ENCODE data around the gene FBRSL1.

The FBRSL1 gene

DNA sequence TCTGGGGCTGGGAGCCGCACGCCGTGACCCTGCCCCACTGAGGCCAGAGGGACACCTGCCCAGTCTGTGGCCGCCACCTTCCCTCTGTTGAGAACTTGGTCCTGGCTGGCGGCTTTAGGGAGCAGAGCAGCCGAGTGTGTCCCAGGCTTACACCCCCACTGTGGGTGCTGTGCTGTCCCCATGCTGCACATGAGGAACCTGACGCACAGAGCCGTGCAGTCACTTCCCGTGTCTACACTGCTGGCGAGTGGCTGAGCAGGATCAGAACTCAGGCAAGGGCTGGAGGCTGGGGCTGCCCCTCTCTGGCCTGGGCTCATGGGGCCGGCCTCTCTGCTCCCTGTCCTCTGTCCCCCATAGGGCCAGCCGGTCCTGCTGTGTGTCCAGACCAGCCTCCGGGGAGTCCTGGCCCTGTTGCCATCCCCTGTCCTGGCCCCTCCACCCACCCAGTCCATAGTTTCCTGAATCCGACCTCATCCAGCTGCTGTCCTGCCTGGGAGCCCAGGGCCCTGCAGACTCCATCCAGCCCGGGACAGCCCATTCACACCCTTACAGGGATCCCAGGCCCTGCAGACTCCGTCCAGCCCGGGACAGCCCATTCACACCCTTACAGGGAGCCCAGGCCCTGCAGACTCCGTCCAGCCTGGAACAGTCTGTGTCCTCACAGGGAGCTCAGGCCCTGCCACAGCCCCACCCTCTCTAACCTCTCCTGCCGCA lies 10.3 kb downstream of the FBRSL1 start:
- DNase-seq: no peak

- no peak for DNase-seq
Observed at GRCh38 chr12:132500856-132501180, 10.9 kb downstream of the FBRSL1 start.

DNA sequence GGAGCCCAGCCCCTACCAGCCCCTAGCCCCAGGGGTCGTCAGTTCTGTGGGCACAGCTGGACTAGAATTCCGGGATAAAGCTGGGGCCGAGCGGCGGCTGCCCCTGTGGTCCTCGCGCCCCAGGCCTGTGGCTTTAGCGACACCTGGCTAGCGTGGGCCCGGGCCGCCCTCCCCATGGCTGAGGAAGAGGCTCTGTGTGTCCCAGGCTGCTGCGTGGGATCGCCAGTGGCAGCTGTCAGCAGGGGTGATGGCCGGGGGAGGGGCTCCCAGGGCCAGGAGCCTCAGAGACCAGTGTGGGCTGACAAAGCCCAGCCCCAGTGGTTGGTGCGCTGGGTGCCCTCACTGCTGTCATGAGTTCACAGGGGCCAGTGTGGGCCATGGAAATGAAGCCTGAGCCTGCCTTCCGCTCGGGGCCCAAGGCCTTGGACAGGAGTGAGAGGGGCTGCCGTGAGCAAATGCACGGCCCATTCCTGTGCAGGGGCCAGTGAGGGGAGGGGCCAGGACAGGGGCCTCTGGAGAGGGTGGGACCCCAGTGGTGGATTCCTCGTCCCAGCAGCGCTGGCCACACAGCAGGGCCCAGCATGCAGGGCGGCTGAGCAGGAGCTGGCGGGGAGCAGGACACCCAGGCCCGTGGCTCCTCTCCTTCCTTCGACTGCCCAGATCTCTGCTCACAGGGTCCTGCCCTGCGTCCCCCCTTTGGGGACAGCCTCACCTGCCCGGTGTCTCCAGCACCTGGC lies 11.4 kb downstream of the FBRSL1 start:
- no peak for DNase-seq

GRCh38 chr12:132502149-132502881 lies 12.4 kb downstream of the FBRSL1 start:
- no peak for DNase-seq

DNA sequence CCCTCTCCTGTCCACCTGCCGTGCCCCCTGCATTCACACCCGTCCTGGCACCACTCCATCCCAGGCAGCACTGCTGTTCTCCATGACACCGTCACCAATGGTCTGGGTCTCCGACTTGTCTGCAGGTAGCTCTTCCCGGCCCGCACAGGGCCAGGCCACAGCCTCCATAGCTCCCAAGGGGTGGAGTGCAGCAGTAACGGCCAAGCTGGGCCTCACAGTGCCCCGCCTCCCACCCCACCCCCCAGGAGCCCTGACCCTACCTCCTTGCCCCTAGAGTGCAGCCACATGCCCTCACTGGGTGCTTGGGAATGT lies 12.9 kb downstream of the FBRSL1 start:
- DNase-seq: no peak

DNA sequence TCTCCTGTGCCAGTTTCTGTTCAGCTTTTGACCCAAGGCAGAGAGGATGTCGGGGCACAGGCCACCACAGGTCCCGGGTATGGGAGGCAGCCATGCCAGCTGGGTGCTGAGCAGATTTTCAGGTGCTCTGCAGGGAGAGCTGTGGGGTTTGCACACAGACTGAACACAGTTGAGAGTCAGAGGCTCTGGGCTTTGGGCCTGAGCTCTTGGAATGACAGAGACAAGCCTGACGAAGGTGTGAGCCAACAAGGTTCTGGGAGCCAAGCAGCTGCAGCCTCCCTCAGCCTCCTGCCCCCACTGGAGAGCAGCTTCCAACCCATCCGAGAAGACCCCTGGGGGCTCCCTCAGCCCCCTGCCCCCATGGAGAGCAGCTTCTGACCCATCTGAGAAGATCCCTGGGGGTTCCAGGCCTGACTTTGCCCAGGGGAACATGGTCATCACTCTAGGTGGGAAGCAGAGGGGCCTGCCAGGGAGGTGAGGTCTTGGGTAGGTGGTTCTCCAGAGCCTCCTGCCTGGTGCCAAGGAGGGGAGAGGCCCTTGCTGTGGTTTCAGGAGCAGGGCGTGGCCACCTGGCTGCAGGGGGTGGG lies 13.8 kb downstream of the FBRSL1 start:
- no peak for DNase-seq

DNA sequence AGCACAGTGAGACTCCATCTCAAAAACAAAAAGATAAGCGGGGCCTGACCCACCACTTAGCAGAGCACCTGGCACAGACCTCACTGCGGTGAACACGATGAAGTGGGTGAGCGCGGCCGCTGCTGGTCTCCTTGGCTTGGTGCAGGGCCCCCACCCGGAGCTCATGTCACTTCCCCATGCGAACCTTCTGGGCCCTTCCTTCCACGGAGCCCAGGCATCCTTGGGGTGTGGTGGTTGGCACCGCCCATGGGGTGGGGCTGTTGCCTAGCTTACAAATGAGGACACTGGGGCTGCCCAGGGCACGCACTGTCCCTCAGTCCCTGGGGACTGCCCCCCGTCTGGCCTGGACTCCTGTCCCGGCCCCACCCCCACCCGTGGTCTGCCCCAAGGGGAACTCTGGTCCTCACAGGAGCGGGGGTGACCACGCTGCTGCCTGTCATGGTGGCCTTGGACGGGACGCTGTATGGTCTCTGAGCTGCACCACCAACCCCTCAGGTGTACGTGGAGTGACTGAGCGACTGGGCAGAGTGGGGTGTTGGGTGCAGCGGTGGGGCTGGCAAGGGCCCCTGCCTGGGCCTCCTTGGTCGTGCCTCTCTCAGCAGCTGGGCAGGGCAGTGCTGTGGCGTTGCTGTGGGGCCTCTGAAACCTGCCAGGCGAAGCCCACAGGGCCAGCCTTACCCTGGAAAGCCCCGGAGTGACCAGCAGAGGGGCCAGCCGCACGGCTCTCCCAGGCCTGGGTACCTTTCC lies 15.3 kb downstream of the FBRSL1 start:
- no peak for DNase-seq

GRCh38 chr12:132505852-132506219 lies 15.9 kb downstream of the FBRSL1 start:
- no peak for DNase-seq

- DNase-seq: peak; percentile 36 to 42
Observed at GRCh38 chr12:132506328-132507160, 16.6 kb downstream of the FBRSL1 start.

- no peak for DNase-seq
Observed at GRCh38 chr12:132507161-132507538, 17.2 kb downstream of the FBRSL1 start.

DNA sequence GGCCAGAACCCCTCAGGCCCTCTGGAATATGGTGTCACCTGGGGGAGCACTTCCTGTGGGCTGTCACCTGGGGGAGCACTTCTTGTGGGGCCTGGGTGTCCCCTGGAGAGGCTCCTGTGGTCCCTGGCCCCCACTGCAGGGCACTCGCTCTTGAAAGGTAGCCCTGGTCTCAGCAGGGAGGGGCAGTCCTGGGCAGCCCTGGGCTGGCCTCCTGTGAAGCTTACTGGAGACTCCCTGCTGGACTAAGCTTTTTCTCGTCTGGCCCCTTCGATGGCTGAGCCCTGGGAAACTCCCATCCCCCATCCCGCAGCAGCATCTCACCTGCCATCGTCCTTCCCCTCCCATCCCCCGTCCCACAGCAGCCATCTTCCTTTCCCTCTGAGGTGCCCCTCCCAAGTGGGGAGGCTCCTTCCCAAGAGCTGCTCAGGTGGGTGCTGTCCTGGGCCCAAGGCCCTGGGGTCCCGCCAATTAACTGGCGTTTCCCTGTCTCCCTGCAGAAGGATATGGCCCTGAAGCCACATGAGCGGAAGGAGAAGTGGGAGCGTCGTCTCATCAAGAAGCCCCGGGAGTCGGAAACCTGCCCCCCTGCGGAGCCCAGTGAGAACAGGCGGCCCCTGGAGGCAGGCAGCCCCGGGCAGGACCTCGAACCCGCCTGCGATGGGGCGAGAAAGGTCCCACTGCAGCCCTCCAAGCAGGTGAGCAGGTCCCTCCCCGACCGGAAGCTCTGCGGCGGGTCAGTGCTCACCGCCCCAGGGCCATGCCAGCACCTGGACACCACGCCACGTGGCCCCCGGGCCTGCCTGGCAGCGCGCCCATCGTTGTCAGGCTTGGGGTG lies 17.9 kb downstream of the FBRSL1 start:
- no peak for DNase-seq

DNA sequence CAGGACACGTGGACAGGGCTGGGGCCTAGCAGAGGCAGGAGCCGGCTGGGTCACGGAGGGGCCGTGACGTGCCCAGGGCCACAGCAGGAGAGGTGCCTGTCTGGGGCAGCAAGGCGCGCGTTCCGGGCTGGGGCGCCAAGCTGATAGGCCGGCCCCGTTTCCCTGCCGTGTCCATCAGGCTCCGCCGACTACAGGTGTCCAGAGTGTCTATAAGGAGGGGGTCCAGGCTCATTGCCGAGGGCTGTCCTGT lies 18.5 kb downstream of the FBRSL1 start:
- no peak for DNase-seq

- no peak for DNase-seq
Observed at GRCh38 chr12:132508860-132509732, 19.1 kb downstream of the FBRSL1 start.

- no peak for DNase-seq
Observed at GRCh38 chr12:132510111-132510724, 20.3 kb downstream of the FBRSL1 start.

- DNase-seq: no peak
Observed at GRCh38 chr12:132510746-132511477, 21.0 kb downstream of the FBRSL1 start.

GRCh38 chr12:132511516-132512196 lies 21.7 kb downstream of the FBRSL1 start:
- no peak for DNase-seq

GRCh38 chr12:132512197-132513069 lies 22.5 kb downstream of the FBRSL1 start:
- DNase-seq: no peak

DNA sequence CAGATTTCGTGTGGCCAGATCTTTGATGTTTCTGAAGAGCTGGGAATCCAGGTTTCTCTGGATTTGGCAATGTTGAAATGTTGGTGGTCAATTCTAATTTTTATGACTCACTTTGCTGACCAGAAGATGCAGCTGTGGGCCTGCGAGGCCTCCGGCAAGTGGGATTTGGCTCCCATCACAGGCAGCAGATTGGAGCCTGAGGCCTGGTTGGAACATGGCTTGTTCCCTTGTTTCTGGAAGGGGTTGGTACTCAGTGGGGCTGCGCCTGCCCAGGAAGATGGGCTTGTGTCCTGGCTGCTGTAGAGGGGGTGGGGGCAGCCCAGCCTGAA lies 23.1 kb downstream of the FBRSL1 start:
- no peak for DNase-seq
